OCI-LY7 (cell line): ENCODE measurements around the gene FRAS1. TPM values are rescaled to one million over a fixed set of nuclear protein-coding genes. Genes with fewer than 3 reads are reported as not detected.

Experiments used
- BruUV-seq: library from RNA; stranded (reverse); fragments of 400-500 nt; replicated peaks from 2 replicates; lab custom pipeline; 2021; lab: Mats Ljungman, UMichigan
- CTCF ChIA-PET: fragments of 300-600 bp; sonication (Branson Sonifier 250); formaldehyde crosslinking; loops from one replicate; lab custom pipeline; 2022; ENCODE audit warnings: antibody characterized with exemption; ENCODE audit not compliant: unreplicated experiment; lab: Charles Lee
- POLR2A ChIA-PET: fragments of 300-600 bp; sonication (Branson Sonifier 250); formaldehyde crosslinking; loops from one replicate; lab custom pipeline; 2022; ENCODE audit warnings: antibody characterized with exemption; lab: Charles Lee
- DNase-seq: peaks from one replicate; pipeline ENCODE4 v3.0.0-alpha.2; 2015; ENCODE audit warnings: low spot score
- H2AFZ ChIP-seq: fragments of 200-600 bp; sonication (generic), shearing (Covaris generic); 2 replicates; pipeline ENCODE4 v1.6.1; 2014; ENCODE audit warnings: mild to moderate bottlenecking, antibody characterized with exemption, low read length, moderate library complexity
- H3K27ac ChIP-seq: fragments of 200-600 bp; sonication (generic); 2 replicates; pipeline ENCODE4 v1.5.1; 2014; ENCODE audit warnings: mixed run types, low read depth, mild to moderate bottlenecking, moderate library complexity, low read length, inconsistent platforms; ENCODE audit not compliant: poor library complexity, severe bottlenecking
- H3K36me3 ChIP-seq: fragments of 200-600 bp; sonication (generic); 2 replicates; pipeline ENCODE4 v1.6.1; 2014; ENCODE audit warnings: mild to moderate bottlenecking, antibody characterized with exemption, low read length, moderate library complexity, mixed read lengths; ENCODE audit not compliant: insufficient read depth
- H3K4me1 ChIP-seq: fragments of 200-600 bp; sonication (generic); 2 replicates; pipeline ENCODE4 v1.5.1; 2014; ENCODE audit warnings: mild to moderate bottlenecking, low read length; ENCODE audit not compliant: insufficient read depth, poor library complexity, severe bottlenecking
- H3K4me2 ChIP-seq: fragments of 200-600 bp; sonication (generic); 2 replicates; pipeline ENCODE4 v1.6.1; 2014; ENCODE audit warnings: mild to moderate bottlenecking, low read length
- H3K4me3 ChIP-seq: fragments of 200-600 bp; sonication (generic); 2 replicates; pipeline ENCODE4 v1.5.1; 2014; ENCODE audit warnings: mild to moderate bottlenecking, low read depth, low read length; ENCODE audit not compliant: poor library complexity, severe bottlenecking
- H3K79me2 ChIP-seq: fragments of 200-600 bp; sonication (generic); 2 replicates; pipeline ENCODE4 v1.6.1; 2016; ENCODE audit warnings: low read depth, mild to moderate bottlenecking, low read length, moderate library complexity, mixed read lengths; ENCODE audit not compliant: insufficient read depth
- H3K9me2 ChIP-seq: fragments of 200-600 bp; sonication (generic); 2 replicates; pipeline ENCODE4 v1.6.1; 2016; ENCODE audit warnings: mild to moderate bottlenecking, low read length, mixed read lengths; ENCODE audit not compliant: insufficient read depth
- H3K9me3 ChIP-seq: fragments of 200-600 bp; sonication (generic); 2 replicates; pipeline ENCODE4 v1.6.1; 2014; ENCODE audit warnings: mild to moderate bottlenecking, mixed run types, low read length, mixed read lengths
- H4K20me1 ChIP-seq: fragments of 200-600 bp; sonication (generic); 2 replicates; pipeline ENCODE4 v1.6.1; 2014; ENCODE audit warnings: mild to moderate bottlenecking, antibody characterized with exemption, low read length, moderate library complexity, mixed read lengths; ENCODE audit not compliant: insufficient read depth
- EZH2phosphoT487 ChIP-seq: fragments of 200-600 bp; sonication (generic); IDR thresholded peaks from 2 replicates; pipeline ENCODE4 v1.6.1; 2018; ENCODE audit warnings: low read depth, borderline replicate concordance, mild to moderate bottlenecking, mixed run types, antibody characterized with exemption, low read length, moderate library complexity, mixed read lengths
- intact Hi-C: fragments of 100-400 bp; cut with micrococcal nuclease; formaldehyde crosslinking; loops from one replicate; pipeline ENCODE4 v1.10.0; 2022; ENCODE audit not compliant: unreplicated experiment
- total RNA-seq, 2 experiments: library from RNA; depleted of rRNA in 1 of 2; stranded (reverse); fragments of >200 nt in 1 of 2; shearing (Covaris generic) in 1 of 2; gene quantifications; 2 replicates each; pipeline ENCODE4 v1.2.3, GENCODE V29; 2014 to 2022
- TF ChIP-seq, protein P1 (sequence below): fragments of 200-600 bp; sonication (generic); conservative IDR thresholded peaks from 2 replicates; pipeline ENCODE4 v1.5.1; 2014; ENCODE audit warnings: mild to moderate bottlenecking, antibody characterized with exemption, low read length, moderate library complexity, mixed read lengths

FRAS1 gene
- total RNA-seq, 2 experiments from 2014 or later: 0.19 to 0.30 TPM

GRCh38 chr4:78567500-78568060 lies 510.5 kb downstream of the FRAS1 start:
- Histone ChIP-seq H3K79me2 (no peaks in the 10 kb centered on the region), H3K27ac (no peak overlapping the region), H4K20me1 (no peaks in the 10 kb centered on the region), H3K4me2 (no peak overlapping the region), H3K4me1 (no peaks in the 10 kb centered on the region), H3K36me3 (no peaks in the 10 kb centered on the region), H3K4me3 (no peak overlapping the region), H2AFZ (no peak overlapping the region), H3K9me3 (no peaks in the 10 kb centered on the region), H3K9me2 (no peaks in the 10 kb centered on the region)
- POLR2A ChIA-PET: interaction anchor here (0.5 to 1.3 kb wide), 3 partner anchors 12 to 26 kb away, joined by 3 to 4 read pairs (median 3); no protein-coding TSS in a partner anchor
- CTCF ChIA-PET: no interaction called here
- TF ChIP-seq, protein P1, sequence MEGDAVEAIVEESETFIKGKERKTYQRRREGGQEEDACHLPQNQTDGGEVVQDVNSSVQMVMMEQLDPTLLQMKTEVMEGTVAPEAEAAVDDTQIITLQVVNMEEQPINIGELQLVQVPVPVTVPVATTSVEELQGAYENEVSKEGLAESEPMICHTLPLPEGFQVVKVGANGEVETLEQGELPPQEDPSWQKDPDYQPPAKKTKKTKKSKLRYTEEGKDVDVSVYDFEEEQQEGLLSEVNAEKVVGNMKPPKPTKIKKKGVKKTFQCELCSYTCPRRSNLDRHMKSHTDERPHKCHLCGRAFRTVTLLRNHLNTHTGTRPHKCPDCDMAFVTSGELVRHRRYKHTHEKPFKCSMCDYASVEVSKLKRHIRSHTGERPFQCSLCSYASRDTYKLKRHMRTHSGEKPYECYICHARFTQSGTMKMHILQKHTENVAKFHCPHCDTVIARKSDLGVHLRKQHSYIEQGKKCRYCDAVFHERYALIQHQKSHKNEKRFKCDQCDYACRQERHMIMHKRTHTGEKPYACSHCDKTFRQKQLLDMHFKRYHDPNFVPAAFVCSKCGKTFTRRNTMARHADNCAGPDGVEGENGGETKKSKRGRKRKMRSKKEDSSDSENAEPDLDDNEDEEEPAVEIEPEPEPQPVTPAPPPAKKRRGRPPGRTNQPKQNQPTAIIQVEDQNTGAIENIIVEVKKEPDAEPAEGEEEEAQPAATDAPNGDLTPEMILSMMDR: no peak
- no peak for TF ChIP-seq EZH2phosphoT487
- DNase-seq: no peak
- no TSS peak for BruUV-seq
- intact Hi-C loops: no loop called here

DNA sequence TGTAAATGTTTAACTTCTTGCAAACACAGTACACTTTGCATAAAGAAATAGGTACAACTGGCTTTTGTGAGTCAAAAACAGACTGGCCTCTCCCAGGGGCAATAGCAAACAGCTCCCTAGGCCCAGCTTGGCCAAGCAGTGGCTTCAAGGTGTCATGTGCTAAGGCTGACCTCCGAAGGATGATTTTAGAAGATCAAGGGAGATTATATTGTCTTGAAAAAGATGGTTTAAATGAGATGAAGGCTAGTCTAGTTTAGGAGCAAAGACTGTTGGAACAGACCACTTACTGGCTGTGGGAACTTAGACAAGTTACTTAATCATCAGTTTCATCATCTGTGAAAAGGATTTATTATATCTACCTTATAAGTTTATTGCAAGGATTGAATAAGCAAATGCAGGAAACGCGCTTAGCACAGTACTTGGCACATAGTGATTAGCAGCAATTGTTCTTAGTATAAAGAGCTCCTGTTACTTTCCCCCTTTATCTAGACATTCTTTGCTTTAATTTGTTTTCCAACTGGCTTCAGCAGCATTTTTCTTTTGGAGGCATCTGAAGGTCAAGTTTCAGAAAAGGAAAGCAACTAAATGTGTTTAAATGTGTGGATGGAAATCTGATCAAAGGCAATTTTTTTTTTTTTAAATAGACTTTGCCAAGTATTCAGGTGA lies 511.6 kb downstream of the FRAS1 start:
- no peak overlapping the region for H2AFZ ChIP-seq
- no peaks in the 10 kb centered on the region for H3K79me2 ChIP-seq
- no peaks in the 10 kb centered on the region for H3K36me3 ChIP-seq
- no peak overlapping the region for H3K4me3 ChIP-seq
- no peaks in the 10 kb centered on the region for H3K9me2 ChIP-seq
- CTCF ChIA-PET: no interaction called here
- no peak for DNase-seq
- H3K4me1 ChIP-seq: no peaks in the 10 kb centered on the region
- TF ChIP-seq EZH2phosphoT487: no peak
- TF ChIP-seq, protein P1: no peak
- POLR2A ChIA-PET: interaction anchor here (0.7 to 1.3 kb wide), 2 partner anchors 14 to 470 kb away, joined by 3 to 4 read pairs; no protein-coding TSS in a partner anchor
- BruUV-seq: no TSS peak
- no peak overlapping the region for H3K4me2 ChIP-seq
- no peaks in the 10 kb centered on the region for H3K9me3 ChIP-seq
- no peak overlapping the region for H3K27ac ChIP-seq
- no peaks in the 10 kb centered on the region for H4K20me1 ChIP-seq
- intact Hi-C loops: no loop called here
